ENCODE data around the gene NELFA. TPM values are rescaled to one million over a fixed set of nuclear protein-coding genes. Genes with fewer than 3 reads are reported as not detected.
"Not testable (repeated sequence)": the region's sequence is repeated elsewhere in the genome, so short reads cannot be mapped to it uniquely, and the experiment has no call there.

The NELFA gene
- total and polyA plus RNA-seq, 5 donors from 2014 or later = 20.2 to 50.7 (median 28.0) TPM

GRCh38 chr4:2009651-2010233 lies 968 bp upstream of the NELFA start:
- peak overlapping the region; percentile 90 to 99 (median 94) for H3K4me3 Mint-ChIP-seq
- H3K4me1 Mint-ChIP-seq = peaks cover 20 to 39% (median 28%) of the 10 kb centered on the region in 4 donors
- H3K4me3 ChIP-seq (ENCODE audit: low read depth, low read length) = peak overlapping the region; percentile 68
- peak; percentile 9 to 30 for ATAC-seq (ENCODE audit: low read depth in 2 of 2)
- peak; percentile 36 to 80 (median 63) for DNase-seq
- peaks cover 20% of the 10 kb centered on the region for H3K27me3 Mint-ChIP-seq
- H3K36me3 ChIP-seq (ENCODE audit: control insufficient read depth, insufficient read depth, low read length) = peaks cover 8% of the 10 kb centered on the region
- no peaks in the 10 kb centered on the region for H3K9me3 ChIP-seq (ENCODE audit: control insufficient read depth in 2 of 2, low read length in 2 of 2)
- peaks cover 5% of the 10 kb centered on the region for H3K36me3 Mint-ChIP-seq
- no peaks in the 10 kb centered on the region for H3K27me3 ChIP-seq (ENCODE audit: control insufficient read depth, insufficient read depth, low read length)
- peak overlapping the region; percentile 93 to 99 (median 96) for H3K27ac Mint-ChIP-seq
- H3K9me3 Mint-ChIP-seq = peaks cover 0 to 2% (median 0%) of the 10 kb centered on the region in 7 donors
- H3K4me1 ChIP-seq (ENCODE audit: control insufficient read depth, insufficient read depth, low read length, poor library complexity, severe bottlenecking) = peaks cover 23% of the 10 kb centered on the region
- peak overlapping the region; percentile 97 for H3K27ac ChIP-seq (ENCODE audit: insufficient read depth, low read length, poor library complexity, severe bottlenecking)

- ATAC-seq (ENCODE audit: low read depth in 2 of 2) = no peak
- H3K4me3 Mint-ChIP-seq = peak overlapping the region; percentile 94 to 99 (median 97)
- peaks cover 0 to 2% (median 0%) of the 10 kb centered on the region in 7 donors for H3K9me3 Mint-ChIP-seq
- Histone ChIP-seq H3K27ac (ENCODE audit: insufficient read depth, low read length, poor library complexity, severe bottlenecking) (peak overlapping the region; percentile 97), H3K4me3 (ENCODE audit: low read depth, low read length) (peak overlapping the region; percentile 57), H3K36me3 (ENCODE audit: control insufficient read depth, insufficient read depth, low read length) (peaks cover 9% of the 10 kb centered on the region), H3K27me3 (ENCODE audit: control insufficient read depth, insufficient read depth, low read length) (no peaks in the 10 kb centered on the region), H3K9me3 (ENCODE audit: control insufficient read depth in 2 of 2, low read length in 2 of 2) (no peaks in the 10 kb centered on the region), H3K4me1 (ENCODE audit: control insufficient read depth, insufficient read depth, low read length, poor library complexity, severe bottlenecking) (peaks cover 23% of the 10 kb centered on the region)
- H3K27me3 Mint-ChIP-seq = peaks cover 9% of the 10 kb centered on the region
- no peak for DNase-seq
- peak overlapping the region; percentile 93 to 96 (median 95) for H3K27ac Mint-ChIP-seq
- H3K4me1 Mint-ChIP-seq = peaks cover 20 to 39% (median 29%) of the 10 kb centered on the region in 4 donors
- H3K36me3 Mint-ChIP-seq = peaks cover 5% of the 10 kb centered on the region
Measured at GRCh38 chr4:2008671-2008920, 178 bp downstream of the NELFA start.

- H3K4me3 ChIP-seq (ENCODE audit: low read depth, low read length) = peak overlapping the region; percentile 85
- H3K9me3 ChIP-seq (ENCODE audit: control insufficient read depth in 2 of 2, low read length in 2 of 2) = no peaks in the 10 kb centered on the region
- peak overlapping the region; percentile 94 to 99 (median 98) for H3K4me3 Mint-ChIP-seq
- peaks cover 12% of the 10 kb centered on the region for H3K36me3 ChIP-seq (ENCODE audit: control insufficient read depth, insufficient read depth, low read length)
- peaks cover 10% of the 10 kb centered on the region for H3K36me3 Mint-ChIP-seq
- H3K27me3 ChIP-seq (ENCODE audit: control insufficient read depth, insufficient read depth, low read length) = no peaks in the 10 kb centered on the region
- peak overlapping the region; percentile 97 for H3K27ac ChIP-seq (ENCODE audit: insufficient read depth, low read length, poor library complexity, severe bottlenecking)
- ATAC-seq (ENCODE audit: low read depth in 2 of 2) (no peak), DNase-seq (no peak)
- H3K4me1 ChIP-seq (ENCODE audit: control insufficient read depth, insufficient read depth, low read length, poor library complexity, severe bottlenecking) = peaks cover 23% of the 10 kb centered on the region
- peaks cover 0 to 2% (median 0%) of the 10 kb centered on the region in 7 donors for H3K9me3 Mint-ChIP-seq
- peaks cover 4% of the 10 kb centered on the region for H3K27me3 Mint-ChIP-seq
- H3K4me1 Mint-ChIP-seq = peaks cover 23 to 43% (median 34%) of the 10 kb centered on the region in 4 donors
- H3K27ac Mint-ChIP-seq = peak overlapping the region; percentile 95 to 97 (median 96)
Measured at GRCh38 chr4:2007804-2008670, 737 bp downstream of the NELFA start.

GRCh38 chr4:2006956-2007653 lies 1.7 kb downstream of the NELFA start:
- Histone ChIP-seq H3K27ac (ENCODE audit: insufficient read depth, low read length, poor library complexity, severe bottlenecking) (no peak overlapping the region), H3K27me3 (ENCODE audit: control insufficient read depth, insufficient read depth, low read length) (no peaks in the 10 kb centered on the region), H3K4me1 (ENCODE audit: control insufficient read depth, insufficient read depth, low read length, poor library complexity, severe bottlenecking) (peaks cover 23% of the 10 kb centered on the region), H3K4me3 (ENCODE audit: low read depth, low read length) (peak overlapping the region; percentile 85), H3K36me3 (ENCODE audit: control insufficient read depth, insufficient read depth, low read length) (peaks cover 12% of the 10 kb centered on the region), H3K9me3 (ENCODE audit: control insufficient read depth in 2 of 2, low read length in 2 of 2) (no peaks in the 10 kb centered on the region)
- DNase-seq (no peak), ATAC-seq (ENCODE audit: low read depth in 2 of 2) (no peak)
- H3K4me3 Mint-ChIP-seq = peak overlapping the region; percentile 93 to 99 (median 95)
- H3K27me3 Mint-ChIP-seq = peaks cover 4% of the 10 kb centered on the region
- H3K9me3 Mint-ChIP-seq = peaks cover 0 to 2% (median 0%) of the 10 kb centered on the region in 7 donors
- H3K36me3 Mint-ChIP-seq = peaks cover 19% of the 10 kb centered on the region
- peak overlapping the region; percentile 48 to 94 (median 93) for H3K27ac Mint-ChIP-seq
- H3K4me1 Mint-ChIP-seq = peaks cover 28 to 53% (median 43%) of the 10 kb centered on the region in 4 donors

GRCh38 chr4:2006367-2006766 lies 2.4 kb downstream of the NELFA start:
- H3K27me3 Mint-ChIP-seq = peaks cover 4% of the 10 kb centered on the region
- DNase-seq (no peak), ATAC-seq (ENCODE audit: low read depth in 2 of 2) (no peak)
- H3K27ac Mint-ChIP-seq = peak overlapping the region in 2 of 3 donors; percentile 33 to 43
- H3K36me3 ChIP-seq (ENCODE audit: control insufficient read depth, insufficient read depth, low read length) = peaks cover 12% of the 10 kb centered on the region
- H3K27ac ChIP-seq (ENCODE audit: insufficient read depth, low read length, poor library complexity, severe bottlenecking) = no peak overlapping the region
- peaks cover 23% of the 10 kb centered on the region for H3K4me1 ChIP-seq (ENCODE audit: control insufficient read depth, insufficient read depth, low read length, poor library complexity, severe bottlenecking)
- peaks cover 20% of the 10 kb centered on the region for H3K36me3 Mint-ChIP-seq
- no peaks in the 10 kb centered on the region for H3K27me3 ChIP-seq (ENCODE audit: control insufficient read depth, insufficient read depth, low read length)
- H3K9me3 ChIP-seq (ENCODE audit: control insufficient read depth in 2 of 2, low read length in 2 of 2) = no peaks in the 10 kb centered on the region
- H3K4me3 ChIP-seq (ENCODE audit: low read depth, low read length) = no peak overlapping the region
- H3K4me3 Mint-ChIP-seq = peak overlapping the region; percentile 93 to 99 (median 95)
- H3K9me3 Mint-ChIP-seq = peaks cover 0 to 2% (median 0%) of the 10 kb centered on the region in 7 donors
- H3K4me1 Mint-ChIP-seq = peaks cover 28 to 55% (median 44%) of the 10 kb centered on the region in 4 donors

- Mint-ChIP-seq H3K4me1 (peaks cover 33 to 72% (median 47%) of the 10 kb centered on the region in 4 donors), H3K4me3 (peak overlapping the region in 2 of 4 donors; percentile 43 to 87), H3K27ac (peak overlapping the region in 1 of 3 donors; percentile 62), H3K36me3 (peaks cover 50% of the 10 kb centered on the region), H3K9me3 (peaks cover 0 to 21% (median 7%) of the 10 kb centered on the region in 7 donors)
- peaks cover 13% of the 10 kb centered on the region for H3K4me1 ChIP-seq (ENCODE audit: control insufficient read depth, insufficient read depth, low read length, poor library complexity, severe bottlenecking)
- not testable (repeated sequence) for DNase-seq; H3K9me3 ChIP-seq (ENCODE audit: control insufficient read depth in 2 of 2, low read length in 2 of 2); H3K27ac ChIP-seq (ENCODE audit: insufficient read depth, low read length, poor library complexity, severe bottlenecking); H3K27me3 ChIP-seq (ENCODE audit: control insufficient read depth, insufficient read depth, low read length); H3K27me3 Mint-ChIP-seq; ATAC-seq (ENCODE audit: low read depth in 2 of 2); H3K4me3 ChIP-seq (ENCODE audit: low read depth, low read length)
- H3K36me3 ChIP-seq (ENCODE audit: control insufficient read depth, insufficient read depth, low read length) = peaks cover 16% of the 10 kb centered on the region
Measured at GRCh38 chr4:2003361-2003760, 5.4 kb downstream of the NELFA start.

- not testable (repeated sequence) for ATAC-seq (ENCODE audit: low read depth in 2 of 2); H3K27ac Mint-ChIP-seq; H3K4me1 ChIP-seq (ENCODE audit: control insufficient read depth, insufficient read depth, low read length, poor library complexity, severe bottlenecking); DNase-seq; H3K27me3 Mint-ChIP-seq; H3K4me3 Mint-ChIP-seq; H3K27me3 ChIP-seq (ENCODE audit: control insufficient read depth, insufficient read depth, low read length); H3K27ac ChIP-seq (ENCODE audit: insufficient read depth, low read length, poor library complexity, severe bottlenecking); H3K4me3 ChIP-seq (ENCODE audit: low read depth, low read length)
- H3K36me3 Mint-ChIP-seq = peaks cover 70% of the 10 kb centered on the region
- H3K9me3 ChIP-seq (ENCODE audit: control insufficient read depth in 2 of 2, low read length in 2 of 2) = peaks cover 18 to 26% of the 10 kb centered on the region in 2 experiments
- H3K4me1 Mint-ChIP-seq = peaks cover 34 to 69% (median 38%) of the 10 kb centered on the region in 4 donors
- peaks cover 0 to 43% (median 14%) of the 10 kb centered on the region in 7 donors for H3K9me3 Mint-ChIP-seq
- peaks cover 25% of the 10 kb centered on the region for H3K36me3 ChIP-seq (ENCODE audit: control insufficient read depth, insufficient read depth, low read length)
Measured at GRCh38 chr4:1999308-1999707, 9.5 kb downstream of the NELFA start.

Data from CD4-positive, CD25-positive, alpha-beta regulatory T cell (primary cell).